HT1080 (cell line): Measurements from ENCODE around the gene INTS14. TPM values are rescaled to one million over a fixed set of nuclear protein-coding genes. Genes with fewer than 3 reads are reported as not detected.
A peak's percentile ranks its signal among the peaks of the same experiment; 100 is the strongest.

Experiments used
- DNase-seq: peaks from one replicate; pipeline ENCODE4 v3.0.0-alpha.2; 2015; ENCODE audit warnings: low read depth
- polyA plus RNA-seq, 2 experiments: library from polyadenylated mRNA; depleted of rRNA; stranded (reverse); fragments of >200 nt; gene quantifications; 2 replicates each; pipeline ENCODE4 v1.2.3, GENCODE V29; 2015
- total RNA-seq: library from RNA; depleted of rRNA; stranded (reverse); fragments of >200 nt; shearing (Covaris generic); gene quantifications from 2 replicates; pipeline ENCODE4 v1.2.3, GENCODE V29; 2014; rRNA removed

INTS14 gene
- 34.1 and 46.5 TPM in 2 replicates for total RNA-seq
- polyA plus RNA-seq (2015; cell fraction: cytosol; rRNA removed), result 59.0 and 66.8 TPM in 2 replicates
- polyA plus RNA-seq (2015; cell fraction: nucleus; rRNA removed), result 72.5 and 85.8 TPM in 2 replicates

DNA sequence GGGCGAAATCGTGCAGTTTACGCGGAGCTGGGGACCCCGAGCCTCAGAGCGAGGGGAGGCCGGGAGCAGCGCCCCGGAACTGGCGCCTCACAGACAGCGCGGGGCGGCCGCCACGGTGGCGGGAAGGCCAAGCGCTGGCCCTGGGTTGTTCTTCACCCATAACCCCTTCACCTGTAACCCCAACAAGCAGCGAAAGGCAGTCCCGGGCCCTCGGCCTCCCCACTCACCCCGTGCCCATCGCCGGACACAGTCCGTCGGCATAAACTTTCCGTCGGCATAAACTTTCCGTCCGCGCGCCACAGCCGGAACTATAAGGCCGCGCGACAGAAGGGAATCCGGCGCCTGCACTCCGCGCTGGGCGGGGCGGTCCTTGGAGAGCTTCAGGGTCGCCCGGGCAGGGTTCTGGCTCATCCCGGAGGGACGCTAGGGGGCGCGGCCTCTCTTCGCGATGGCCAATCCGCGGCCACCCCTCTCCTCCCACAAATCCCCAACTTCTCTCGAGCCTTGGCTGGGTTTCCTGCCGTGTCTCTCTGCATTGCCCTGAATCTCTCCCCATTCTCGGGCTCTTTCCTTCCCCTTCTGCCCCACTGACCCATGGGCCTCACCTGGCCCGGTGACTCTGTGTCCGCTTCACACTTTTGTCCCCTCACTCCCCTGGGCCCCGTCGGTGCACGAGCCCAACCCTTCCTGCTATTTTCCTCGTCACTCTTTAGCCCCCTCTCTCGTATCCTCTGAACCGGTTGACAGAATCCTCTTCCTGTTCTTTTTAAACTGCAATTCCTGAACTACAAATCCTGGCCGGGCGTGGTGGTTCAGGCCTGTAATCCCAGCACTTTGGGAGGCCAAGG, at the start of gene INTS14:
Gene INTS14 (minus strand): TSS at position 261 of the 848 bp plus-strand sequence. CDS start 3,751 bp downstream, outside the sequence.
- DNase-seq, result peak; percentile 96

GRCh38 chr15:65659502-65660052, 48.6 kb upstream of the INTS14 start:
- DNase-seq, result no peak

- DNase-seq, result no peak
Observed at GRCh38 chr15:65655457-65655856, 44.5 kb upstream of the INTS14 start.

- peak; percentile 60 for DNase-seq
Observed at GRCh38 chr15:65655026-65655425, 44.1 kb upstream of the INTS14 start.

DNA sequence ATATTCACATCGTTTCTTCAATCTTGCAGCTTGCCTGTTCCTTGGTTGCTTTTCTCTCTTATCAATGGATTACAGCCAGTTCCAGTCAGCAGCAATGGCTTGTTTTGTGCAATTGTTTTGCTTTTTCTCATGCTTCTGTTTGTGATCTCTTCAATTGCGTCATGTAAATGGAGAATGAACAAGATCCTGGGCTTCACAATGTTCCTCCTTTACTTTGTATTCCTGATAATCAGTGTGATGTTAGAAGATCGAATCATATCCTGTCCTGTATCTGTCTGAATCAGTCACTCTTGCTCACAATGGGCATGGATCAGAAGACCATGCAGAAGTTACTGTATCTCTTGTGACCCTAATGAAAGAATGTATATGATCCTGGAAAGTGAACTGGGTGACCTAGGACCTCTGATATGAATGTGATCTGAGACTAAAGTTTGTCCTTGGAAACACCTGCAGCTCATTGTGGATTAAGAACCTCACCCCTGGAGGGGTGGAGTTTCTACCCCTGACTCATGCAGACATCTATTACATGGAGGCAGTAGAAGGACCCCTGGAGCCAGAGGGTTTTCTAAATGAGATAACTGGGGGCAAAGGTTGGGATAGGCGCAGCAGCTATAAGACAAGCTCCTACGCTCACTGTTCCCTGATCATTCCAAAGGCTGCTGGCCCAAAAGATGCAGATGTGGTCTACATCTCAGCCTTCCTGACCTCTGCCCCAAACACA, 43.0 kb upstream of the INTS14 start:
- no peak for DNase-seq

DNA sequence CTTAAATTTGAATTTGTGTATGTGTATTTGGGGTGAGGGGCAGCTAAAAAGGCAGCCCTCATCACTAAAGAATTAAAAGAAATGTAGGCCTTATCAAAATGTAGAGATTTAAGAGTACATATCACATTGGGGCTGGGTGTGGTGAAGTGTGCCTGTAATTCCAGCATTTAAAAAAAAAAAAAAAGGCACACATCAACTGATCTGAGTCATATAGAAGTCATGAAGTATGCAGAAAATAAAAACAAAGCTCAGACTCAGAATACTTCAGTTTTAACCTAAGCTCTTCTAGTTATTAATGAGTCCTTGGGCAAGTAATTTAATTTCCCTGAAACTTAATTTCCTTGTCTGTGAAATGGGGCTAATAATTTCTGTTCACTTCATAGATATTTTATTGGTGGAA, 42.4 kb upstream of the INTS14 start:
- peak; percentile 61 for DNase-seq

GRCh38 chr15:65651831-65652749, 41.2 kb upstream of the INTS14 start:
- DNase-seq, result no peak

- DNase-seq, result no peak
Observed at GRCh38 chr15:65651042-65651322, 40.1 kb upstream of the INTS14 start.

- DNase-seq, result no peak
Observed at GRCh38 chr15:65650312-65651041, 39.5 kb upstream of the INTS14 start.

- DNase-seq, result peak; percentile 67
Observed at GRCh38 chr15:65646486-65646885, 35.6 kb upstream of the INTS14 start.

DNA sequence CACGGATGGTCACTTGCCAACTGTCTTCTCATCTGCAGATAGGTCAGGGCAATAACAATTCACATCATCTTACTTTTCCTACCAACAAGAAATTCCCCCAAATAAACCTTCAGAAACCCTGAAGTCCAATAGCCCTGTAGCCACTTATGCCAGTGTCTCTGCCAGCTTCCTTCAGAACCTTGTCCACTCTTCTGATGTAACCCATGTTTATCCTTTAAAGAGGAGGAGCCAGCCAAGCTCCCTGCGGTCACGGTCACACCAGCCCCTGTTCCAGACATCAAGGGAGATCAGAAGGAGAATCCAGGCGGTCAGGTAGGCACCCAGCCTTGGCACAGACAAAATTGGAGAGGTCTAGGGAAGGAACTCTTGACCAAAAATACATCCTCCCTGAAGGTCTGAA, 34.5 kb upstream of the INTS14 start:
- DNase-seq, result no peak

DNA sequence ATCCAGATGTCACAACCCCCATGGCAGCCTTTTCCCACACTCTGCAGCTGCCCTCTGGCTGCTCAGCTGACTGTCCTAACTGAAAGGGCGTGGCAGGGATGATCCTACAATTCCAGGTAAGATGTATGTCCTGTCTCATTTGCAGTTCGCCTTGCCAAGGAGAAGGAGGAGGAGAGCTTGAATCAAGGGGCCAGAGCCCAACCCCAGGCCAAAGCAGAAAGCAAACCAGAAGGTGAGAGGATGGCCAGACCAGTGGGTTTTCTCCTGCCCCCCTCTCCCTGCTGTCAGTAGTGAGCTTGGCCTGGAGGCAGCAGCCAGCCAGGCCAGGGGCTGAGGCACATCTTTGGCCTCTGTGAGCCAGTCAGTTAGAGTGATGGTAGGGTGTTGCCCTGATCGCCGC, 33.4 kb upstream of the INTS14 start:
- no peak for DNase-seq

GRCh38 chr15:65642594-65642993, 31.7 kb upstream of the INTS14 start:
- DNase-seq, result peak; percentile 52

DNA sequence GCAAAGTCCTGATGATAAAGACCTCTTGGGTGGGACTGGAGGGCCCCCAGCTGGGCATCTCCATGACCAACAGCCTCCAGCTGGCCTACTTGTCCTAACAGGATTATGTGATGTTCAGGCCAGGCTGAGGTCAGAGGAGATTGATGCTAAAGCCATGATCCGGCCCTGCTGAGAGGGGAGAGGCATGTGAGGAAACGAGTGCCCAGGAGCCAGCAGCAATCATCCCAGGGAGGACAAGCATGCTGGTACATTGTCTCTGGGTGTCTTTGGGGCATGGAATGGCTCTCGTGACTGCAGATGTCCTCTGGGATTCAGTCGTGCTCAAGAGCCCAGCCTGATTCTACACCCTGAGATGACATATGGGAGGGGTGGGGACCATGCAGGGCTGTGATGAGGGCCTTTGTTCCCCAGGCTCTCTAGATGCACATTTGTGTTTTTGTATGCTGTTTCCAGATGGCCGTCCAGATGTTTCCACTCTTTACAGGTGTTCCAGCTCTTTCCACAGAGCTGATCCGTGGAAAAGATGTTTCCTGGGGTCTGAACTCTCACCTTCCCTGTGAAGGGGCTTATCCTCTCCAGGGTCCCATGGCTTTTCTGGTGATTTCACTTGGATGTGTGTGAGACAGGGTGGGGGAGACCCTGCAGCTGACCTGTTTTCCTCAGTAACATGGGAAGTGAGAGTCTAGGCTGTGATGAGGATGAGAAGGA, 31.0 kb upstream of the INTS14 start:
- DNase-seq, result no peak

DNA sequence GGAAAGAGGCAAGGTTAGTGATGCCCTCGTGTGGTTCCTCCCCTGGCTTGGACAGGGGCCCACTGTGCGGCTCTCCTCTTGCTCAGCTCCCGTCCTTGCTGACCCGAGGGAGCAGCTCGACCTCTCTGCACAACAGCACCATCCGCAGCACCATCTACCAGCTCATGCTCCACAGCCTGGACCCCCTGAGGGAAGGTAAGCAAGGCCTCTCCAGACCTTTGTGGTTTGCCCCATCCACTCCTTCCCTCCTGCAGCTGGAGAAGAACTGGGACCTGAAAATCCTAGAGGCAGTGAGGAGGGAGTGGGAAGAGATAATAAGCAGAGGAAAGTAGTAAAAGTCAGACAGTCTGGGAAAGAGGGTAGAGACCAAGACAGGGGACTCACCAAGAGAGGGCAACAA, 28.6 kb upstream of the INTS14 start:
- DNase-seq, result no peak

DNA sequence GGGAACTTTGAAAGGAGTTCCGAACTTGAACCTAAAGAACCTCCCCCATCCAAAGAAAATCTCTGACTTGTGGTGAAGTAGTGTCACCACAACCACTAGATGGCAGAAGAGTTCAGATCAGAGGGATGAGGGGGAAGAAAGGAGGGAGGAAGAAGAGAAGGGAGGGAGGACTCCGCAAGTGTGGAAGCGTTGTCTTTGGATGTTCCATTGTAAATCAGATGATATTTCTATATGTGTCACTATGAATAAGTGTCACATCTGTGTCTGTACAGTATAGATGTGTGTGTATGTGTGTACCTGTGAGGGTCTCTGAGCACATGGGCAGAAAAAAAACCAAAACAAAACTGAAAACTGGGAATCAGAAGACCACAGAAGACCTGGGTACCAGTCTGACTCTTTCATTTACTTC, 27.8 kb upstream of the INTS14 start:
- peak; percentile 68 for DNase-seq

DNA sequence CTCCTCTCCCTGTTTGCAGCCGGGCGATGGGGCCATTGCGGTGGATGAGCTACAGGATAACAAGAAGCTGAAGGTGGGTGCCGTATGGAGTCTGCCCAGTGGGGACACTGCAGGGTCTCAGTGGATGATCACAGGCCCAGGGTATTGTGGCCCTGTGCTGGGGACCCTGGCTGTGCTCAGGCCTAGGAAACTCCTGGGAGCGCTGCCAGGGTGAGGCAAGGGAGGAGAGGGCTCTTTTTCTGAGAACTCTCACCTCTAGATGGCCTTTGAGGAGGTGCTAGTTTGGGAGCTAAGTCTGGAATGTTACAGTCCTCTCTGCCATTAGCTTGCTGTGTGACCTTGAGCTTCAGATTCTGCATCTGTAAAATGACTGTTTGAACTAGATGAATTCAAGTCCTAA, 27.2 kb upstream of the INTS14 start:
- DNase-seq, result no peak

GRCh38 chr15:65634356-65634755, 23.4 kb upstream of the INTS14 start:
- DNase-seq, result no peak

DNA sequence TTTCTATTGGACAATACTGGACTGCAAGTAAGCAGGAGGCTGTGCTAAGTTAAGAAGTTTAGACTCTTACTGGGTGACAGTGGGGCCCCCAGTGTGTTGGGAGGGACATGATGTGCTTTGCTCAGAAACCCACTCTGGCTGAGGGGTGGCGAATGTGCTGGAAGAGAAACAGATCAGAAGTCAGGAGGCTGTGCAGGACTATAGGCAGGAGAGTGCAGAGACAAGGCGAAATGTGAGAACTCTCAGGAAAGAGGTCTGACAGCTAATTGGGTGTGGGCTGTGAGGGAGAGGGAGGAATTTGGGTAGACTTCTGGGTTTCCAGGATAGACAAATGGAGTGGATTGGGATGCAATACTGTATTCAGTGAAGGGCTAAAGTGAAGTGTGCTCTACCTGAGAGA, 22.8 kb upstream of the INTS14 start:
- DNase-seq, result no peak
